ENCODE data around the gene DIPK1A.

The DIPK1A gene

DNA sequence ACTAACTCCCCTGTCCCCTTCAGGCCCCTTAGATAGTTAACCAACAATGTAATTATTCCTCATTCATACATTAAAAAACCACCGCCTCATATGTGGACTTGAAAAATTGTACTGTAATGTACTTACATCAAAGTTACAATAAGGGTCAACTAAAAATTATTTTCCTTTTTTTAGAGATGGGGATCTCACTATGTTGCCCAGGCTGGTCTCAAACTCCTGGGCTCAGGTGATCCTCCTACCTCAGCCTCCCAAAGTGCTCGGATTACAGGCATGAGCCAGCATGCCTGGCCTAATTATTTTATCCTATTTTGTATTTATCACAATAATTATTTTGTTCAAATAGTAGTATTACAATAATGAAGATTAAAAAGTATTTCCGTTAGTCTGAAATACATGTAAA is 116.8 kb downstream of the DIPK1A start:
- no peak overlapping the region for H3K4me2 ChIP-seq (ENCODE audit: insufficient read depth, low read length)
- H2AFZ ChIP-seq (ENCODE audit: low read depth, low read length), result no peak overlapping the region
- H3K79me2 ChIP-seq (ENCODE audit: insufficient read depth, low read length), result peaks cover 17% of the 10 kb centered on the region
- no peaks in the 10 kb centered on the region for H3K27me3 ChIP-seq (ENCODE audit: insufficient read depth, low read length, poor library complexity)
- no peaks in the 10 kb centered on the region for H3K4me1 ChIP-seq (ENCODE audit: insufficient read depth, low read length)
- no peak overlapping the region for H3K27ac ChIP-seq (ENCODE audit: low read length)
- DNase-seq (no peak), ATAC-seq (ENCODE audit: insufficient read depth, low read depth) (no peak)
- peaks cover 19% of the 10 kb centered on the region for H4K20me1 ChIP-seq (ENCODE audit: insufficient read depth, low read length)
- no peak overlapping the region for H3K9ac ChIP-seq (ENCODE audit: low read depth, low read length)
- no peaks in the 10 kb centered on the region for H3K9me3 ChIP-seq (ENCODE audit: insufficient read depth, low read length, severe bottlenecking)
- TF ChIP-seq EZH2 (IDR thresholded peaks at IDR 0.05; ENCODE audit: borderline replicate concordance, low read depth, low read length, severe bottlenecking), result no peak
- TF ChIP-seq, protein P1, sequence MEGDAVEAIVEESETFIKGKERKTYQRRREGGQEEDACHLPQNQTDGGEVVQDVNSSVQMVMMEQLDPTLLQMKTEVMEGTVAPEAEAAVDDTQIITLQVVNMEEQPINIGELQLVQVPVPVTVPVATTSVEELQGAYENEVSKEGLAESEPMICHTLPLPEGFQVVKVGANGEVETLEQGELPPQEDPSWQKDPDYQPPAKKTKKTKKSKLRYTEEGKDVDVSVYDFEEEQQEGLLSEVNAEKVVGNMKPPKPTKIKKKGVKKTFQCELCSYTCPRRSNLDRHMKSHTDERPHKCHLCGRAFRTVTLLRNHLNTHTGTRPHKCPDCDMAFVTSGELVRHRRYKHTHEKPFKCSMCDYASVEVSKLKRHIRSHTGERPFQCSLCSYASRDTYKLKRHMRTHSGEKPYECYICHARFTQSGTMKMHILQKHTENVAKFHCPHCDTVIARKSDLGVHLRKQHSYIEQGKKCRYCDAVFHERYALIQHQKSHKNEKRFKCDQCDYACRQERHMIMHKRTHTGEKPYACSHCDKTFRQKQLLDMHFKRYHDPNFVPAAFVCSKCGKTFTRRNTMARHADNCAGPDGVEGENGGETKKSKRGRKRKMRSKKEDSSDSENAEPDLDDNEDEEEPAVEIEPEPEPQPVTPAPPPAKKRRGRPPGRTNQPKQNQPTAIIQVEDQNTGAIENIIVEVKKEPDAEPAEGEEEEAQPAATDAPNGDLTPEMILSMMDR (IDR thresholded peaks at IDR 0.05; ENCODE audit: borderline replicate concordance, extremely low read depth, low read length, poor library complexity, severe bottlenecking), result no peak
- H3K4me3 ChIP-seq (ENCODE audit: low read depth in 1 of 2, low read length in 2 of 2), result no peak overlapping the region
- H3K36me3 ChIP-seq (ENCODE audit: insufficient read depth, low read length), result peaks cover 58% of the 10 kb centered on the region

DNA sequence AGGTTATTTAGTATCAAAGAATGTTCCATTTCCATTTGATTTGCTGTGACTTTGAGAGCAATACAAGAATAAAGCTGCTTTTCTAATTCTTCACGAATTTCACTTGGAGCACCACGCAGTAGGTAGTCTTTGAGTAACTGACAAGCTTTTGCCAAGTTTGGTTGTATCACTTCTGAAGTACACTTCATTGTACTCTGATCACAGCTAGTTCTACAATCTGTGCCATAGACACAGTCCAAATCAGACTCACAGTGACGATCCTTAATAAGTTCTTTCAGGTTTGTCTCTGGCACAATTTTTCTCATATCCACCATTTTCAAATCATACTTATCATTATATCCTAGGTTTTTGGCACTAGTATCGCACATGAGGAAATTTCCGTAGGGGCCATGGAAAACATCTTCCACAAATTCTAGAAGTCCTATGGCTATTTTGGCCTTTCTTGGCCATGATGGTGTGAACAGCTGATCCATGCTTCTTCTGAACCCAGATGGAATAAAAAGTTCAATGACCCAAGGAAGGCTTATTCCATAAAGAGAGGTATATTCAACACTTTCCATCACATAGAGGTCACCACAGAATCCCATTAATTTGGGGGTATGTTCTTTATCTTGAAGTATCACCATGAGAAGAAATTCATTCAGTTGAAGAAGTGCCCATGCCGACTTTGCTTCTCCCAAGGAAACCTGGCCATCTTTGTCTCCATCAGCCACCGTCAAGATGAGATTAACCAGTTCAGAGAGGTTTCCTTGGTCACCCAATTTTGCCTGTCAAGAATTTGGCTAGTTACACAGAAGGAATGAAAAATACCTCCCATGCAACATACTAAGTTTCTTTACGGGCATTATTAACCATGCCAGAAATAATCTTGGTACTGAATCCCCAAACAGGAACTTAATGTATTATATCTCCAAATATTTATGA is 117.6 kb downstream of the DIPK1A start:
- H3K4me3 ChIP-seq (ENCODE audit: low read depth in 1 of 2, low read length in 2 of 2), result no peak overlapping the region
- no peak overlapping the region for H3K4me2 ChIP-seq (ENCODE audit: insufficient read depth, low read length)
- no peak overlapping the region for H3K27ac ChIP-seq (ENCODE audit: low read length)
- H2AFZ ChIP-seq (ENCODE audit: low read depth, low read length), result no peak overlapping the region
- H3K9ac ChIP-seq (ENCODE audit: low read depth, low read length), result no peak overlapping the region
- DNase-seq (no peak), ATAC-seq (ENCODE audit: insufficient read depth, low read depth) (no peak)
- TF ChIP-seq EZH2 (IDR thresholded peaks at IDR 0.05; ENCODE audit: borderline replicate concordance, low read depth, low read length, severe bottlenecking), result no peak
- TF ChIP-seq, protein P1 (IDR thresholded peaks at IDR 0.05; ENCODE audit: borderline replicate concordance, extremely low read depth, low read length, poor library complexity, severe bottlenecking), result no peak
- H3K36me3 ChIP-seq (ENCODE audit: insufficient read depth, low read length), result peaks cover 58% of the 10 kb centered on the region
- H4K20me1 ChIP-seq (ENCODE audit: insufficient read depth, low read length), result peaks cover 26% of the 10 kb centered on the region
- H3K4me1 ChIP-seq (ENCODE audit: insufficient read depth, low read length), result peaks cover 2% of the 10 kb centered on the region; the same call in 1 of the 2 replicates
- no peaks in the 10 kb centered on the region for H3K9me3 ChIP-seq (ENCODE audit: insufficient read depth, low read length, severe bottlenecking)
- peaks cover 25% of the 10 kb centered on the region for H3K79me2 ChIP-seq (ENCODE audit: insufficient read depth, low read length)
- no peaks in the 10 kb centered on the region for H3K27me3 ChIP-seq (ENCODE audit: insufficient read depth, low read length, poor library complexity)

DNA sequence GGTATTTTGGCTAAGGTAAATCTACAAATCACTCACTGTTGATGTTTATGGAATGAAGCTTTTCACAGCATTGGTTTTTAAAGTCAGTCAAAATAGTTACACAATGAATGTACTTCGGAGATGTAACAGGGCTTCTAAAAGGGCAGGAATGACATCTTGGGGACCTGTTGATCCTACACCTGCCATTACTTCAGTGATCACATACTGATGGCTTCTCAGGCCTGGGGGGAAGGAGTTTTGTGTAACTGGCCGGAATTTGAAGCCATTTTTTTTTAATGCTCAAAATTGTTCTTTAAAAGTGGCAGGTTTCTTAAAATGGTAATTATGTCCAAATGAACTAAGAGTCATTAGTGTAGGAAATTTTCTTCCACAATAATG is 118.2 kb downstream of the DIPK1A start:
- Histone ChIP-seq H2AFZ (ENCODE audit: low read depth, low read length) (no peak overlapping the region), H3K4me1 (ENCODE audit: insufficient read depth, low read length) (peaks cover 8% of the 10 kb centered on the region; the same call in 1 of the 2 replicates), H3K4me2 (ENCODE audit: insufficient read depth, low read length) (no peak overlapping the region), H4K20me1 (ENCODE audit: insufficient read depth, low read length) (peaks cover 32% of the 10 kb centered on the region), H3K27ac (ENCODE audit: low read length) (no peak overlapping the region), H3K36me3 (ENCODE audit: insufficient read depth, low read length) (peaks cover 65% of the 10 kb centered on the region), H3K79me2 (ENCODE audit: insufficient read depth, low read length) (peaks cover 31% of the 10 kb centered on the region), H3K27me3 (ENCODE audit: insufficient read depth, low read length, poor library complexity) (no peaks in the 10 kb centered on the region), H3K4me3 (ENCODE audit: low read depth in 1 of 2, low read length in 2 of 2) (no peak overlapping the region), H3K9me3 (ENCODE audit: insufficient read depth, low read length, severe bottlenecking) (no peaks in the 10 kb centered on the region), H3K9ac (ENCODE audit: low read depth, low read length) (no peak overlapping the region)
- TF ChIP-seq, protein P1 (IDR thresholded peaks at IDR 0.05; ENCODE audit: borderline replicate concordance, extremely low read depth, low read length, poor library complexity, severe bottlenecking), result no peak
- no peak for TF ChIP-seq EZH2 (IDR thresholded peaks at IDR 0.05; ENCODE audit: borderline replicate concordance, low read depth, low read length, severe bottlenecking)
- DNase-seq (no peak), ATAC-seq (ENCODE audit: insufficient read depth, low read depth) (no peak)

All from DND-41 (cell line).